ENCODE measurements around the gene LCAT. TPM values are rescaled to one million over a fixed set of nuclear protein-coding genes. Genes with fewer than 3 reads are reported as not detected.
A peak's percentile ranks its signal among the peaks of the same experiment; 100 is the strongest.

Gene LCAT
- total and polyA plus RNA-seq, 9 of the 15 experiments (the other 6 are each of a cell fraction or from before 2014, with no cell fraction given): 0.46 to 21.0 (median 5.0) TPM

DNA sequence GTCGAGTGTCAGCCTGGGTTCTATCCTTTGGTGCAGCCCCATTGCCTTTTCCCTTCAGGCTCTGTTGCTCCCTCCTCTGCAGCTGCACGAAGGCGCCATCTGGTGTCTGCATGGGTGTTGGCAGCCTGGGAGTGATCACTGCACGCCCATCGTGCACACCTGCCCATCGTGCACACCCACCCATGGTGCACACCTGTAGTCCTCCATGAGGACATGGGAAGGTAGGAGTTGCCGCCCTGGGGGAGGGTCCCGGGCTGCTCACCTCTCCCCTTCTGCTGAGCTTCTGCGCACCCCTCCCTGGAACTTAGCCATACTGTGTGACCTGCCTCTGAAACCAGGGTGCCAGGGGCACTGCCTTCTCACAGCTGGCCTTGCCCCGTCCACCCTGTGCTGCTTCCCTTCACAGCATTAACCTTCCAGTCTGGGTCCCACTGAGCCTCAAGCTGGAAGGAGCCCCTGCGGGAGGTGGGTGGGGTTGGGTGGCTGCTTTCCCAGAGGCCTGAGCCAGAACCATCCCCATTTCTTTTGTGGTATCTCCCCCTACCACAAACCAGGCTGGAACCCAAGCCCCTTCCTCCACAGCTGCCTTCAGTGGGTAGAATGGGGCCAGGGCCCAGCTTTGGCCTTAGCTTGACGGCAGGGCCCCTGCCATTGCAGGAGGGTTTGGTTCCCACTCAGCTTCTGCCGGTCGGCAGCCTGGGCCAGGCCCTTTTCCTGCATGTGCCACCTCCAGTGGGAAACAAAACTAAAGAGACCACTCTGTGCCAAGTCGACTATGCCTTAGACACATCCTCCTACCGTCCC lies 15.2 kb downstream of the LCAT start (continued):
- TF ChIP-seq TAL1 (IDR thresholded peaks at IDR 0.05) (no peak), ZFP36 (IDR thresholded peaks at IDR 0.05; ENCODE audit: low read depth, low read length, partially characterized antibody) (peak; percentile 5), MYNN (IDR thresholded peaks at IDR 0.05) (peak; percentile 55; the same call in 1 of the 2 replicates), MYNN (CRISPR knock-in tag; IDR thresholded peaks at IDR 0.05) (no peak), BHLHE40 (IDR thresholded peaks at IDR 0.05; ENCODE audit: low read length) (peak; percentile 22; the same call in 1 of the 2 replicates), ZNF263 (CRISPR knock-in tag; IDR thresholded peaks at IDR 0.05; ENCODE audit: borderline replicate concordance) (no peak), RB1 (IDR thresholded peaks at IDR 0.05; ENCODE audit: low read depth) (peak; percentile 80; the same call in 1 of the 2 replicates), OTX1 (CRISPR knock-in tag; IDR thresholded peaks at IDR 0.05) (no peak), SMC3 (conservative IDR thresholded peaks at IDR 0.05; ENCODE audit: insufficient read depth, low read depth, low read length) (peak; percentile 98), DMBX1 (CRISPR knock-in tag; IDR thresholded peaks at IDR 0.05; ENCODE audit: borderline replicate concordance) (no peak), CXXC5 (CRISPR knock-in tag; IDR thresholded peaks at IDR 0.05) (0 out of 2 replicates have a peak, but pooled peaks have one; percentile 11), CC2D1A (IDR thresholded peaks at IDR 0.05) (peak; percentile 78), ARID2 (IDR thresholded peaks at IDR 0.05) (peak; percentile 88; the same call in 1 of the 2 replicates), RBFOX2 (IDR thresholded peaks at IDR 0.05; ENCODE audit: low read depth, low read length) (0 out of 2 replicates have a peak, but pooled peaks have one; percentile 15), HNRNPLL (IDR thresholded peaks at IDR 0.05; ENCODE audit: low read depth, low read length, poor library complexity, severe bottlenecking) (peak; percentile 14)
- TF ChIP-seq, protein P1, sequence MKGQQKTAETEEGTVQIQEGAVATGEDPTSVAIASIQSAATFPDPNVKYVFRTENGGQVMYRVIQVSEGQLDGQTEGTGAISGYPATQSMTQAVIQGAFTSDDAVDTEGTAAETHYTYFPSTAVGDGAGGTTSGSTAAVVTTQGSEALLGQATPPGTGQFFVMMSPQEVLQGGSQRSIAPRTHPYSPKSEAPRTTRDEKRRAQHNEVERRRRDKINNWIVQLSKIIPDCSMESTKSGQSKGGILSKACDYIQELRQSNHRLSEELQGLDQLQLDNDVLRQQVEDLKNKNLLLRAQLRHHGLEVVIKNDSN (CRISPR knock-in tag; IDR thresholded peaks at IDR 0.05): 0 out of 2 replicates have a peak, but pooled peaks have one; percentile 29
- TF ChIP-seq, protein P2, sequence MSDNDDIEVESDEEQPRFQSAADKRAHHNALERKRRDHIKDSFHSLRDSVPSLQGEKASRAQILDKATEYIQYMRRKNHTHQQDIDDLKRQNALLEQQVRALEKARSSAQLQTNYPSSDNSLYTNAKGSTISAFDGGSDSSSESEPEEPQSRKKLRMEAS (CRISPR knock-in tag; IDR thresholded peaks at IDR 0.05): peak; percentile 21
- TF ChIP-seq, protein P3, sequence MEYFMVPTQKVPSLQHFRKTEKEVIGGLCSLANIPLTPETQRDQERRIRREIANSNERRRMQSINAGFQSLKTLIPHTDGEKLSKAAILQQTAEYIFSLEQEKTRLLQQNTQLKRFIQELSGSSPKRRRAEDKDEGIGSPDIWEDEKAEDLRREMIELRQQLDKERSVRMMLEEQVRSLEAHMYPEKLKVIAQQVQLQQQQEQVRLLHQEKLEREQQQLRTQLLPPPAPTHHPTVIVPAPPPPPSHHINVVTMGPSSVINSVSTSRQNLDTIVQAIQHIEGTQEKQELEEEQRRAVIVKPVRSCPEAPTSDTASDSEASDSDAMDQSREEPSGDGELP (CRISPR knock-in tag; IDR thresholded peaks at IDR 0.05; ENCODE audit: borderline replicate concordance): peak; percentile 60; the same call in 1 of the 2 replicates
- TF ChIP-seq, protein P4, sequence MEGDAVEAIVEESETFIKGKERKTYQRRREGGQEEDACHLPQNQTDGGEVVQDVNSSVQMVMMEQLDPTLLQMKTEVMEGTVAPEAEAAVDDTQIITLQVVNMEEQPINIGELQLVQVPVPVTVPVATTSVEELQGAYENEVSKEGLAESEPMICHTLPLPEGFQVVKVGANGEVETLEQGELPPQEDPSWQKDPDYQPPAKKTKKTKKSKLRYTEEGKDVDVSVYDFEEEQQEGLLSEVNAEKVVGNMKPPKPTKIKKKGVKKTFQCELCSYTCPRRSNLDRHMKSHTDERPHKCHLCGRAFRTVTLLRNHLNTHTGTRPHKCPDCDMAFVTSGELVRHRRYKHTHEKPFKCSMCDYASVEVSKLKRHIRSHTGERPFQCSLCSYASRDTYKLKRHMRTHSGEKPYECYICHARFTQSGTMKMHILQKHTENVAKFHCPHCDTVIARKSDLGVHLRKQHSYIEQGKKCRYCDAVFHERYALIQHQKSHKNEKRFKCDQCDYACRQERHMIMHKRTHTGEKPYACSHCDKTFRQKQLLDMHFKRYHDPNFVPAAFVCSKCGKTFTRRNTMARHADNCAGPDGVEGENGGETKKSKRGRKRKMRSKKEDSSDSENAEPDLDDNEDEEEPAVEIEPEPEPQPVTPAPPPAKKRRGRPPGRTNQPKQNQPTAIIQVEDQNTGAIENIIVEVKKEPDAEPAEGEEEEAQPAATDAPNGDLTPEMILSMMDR (IDR thresholded peaks at IDR 0.05 in 2 of 3, conservative IDR thresholded peaks at IDR 0.05 in 1 of 3; ENCODE audit: insufficient read depth in 2 of 3, low read depth in 1 of 3, low read length in 3 of 3): peak; percentile 95 to 97 (median 96)
- TF ChIP-seq, protein P5, sequence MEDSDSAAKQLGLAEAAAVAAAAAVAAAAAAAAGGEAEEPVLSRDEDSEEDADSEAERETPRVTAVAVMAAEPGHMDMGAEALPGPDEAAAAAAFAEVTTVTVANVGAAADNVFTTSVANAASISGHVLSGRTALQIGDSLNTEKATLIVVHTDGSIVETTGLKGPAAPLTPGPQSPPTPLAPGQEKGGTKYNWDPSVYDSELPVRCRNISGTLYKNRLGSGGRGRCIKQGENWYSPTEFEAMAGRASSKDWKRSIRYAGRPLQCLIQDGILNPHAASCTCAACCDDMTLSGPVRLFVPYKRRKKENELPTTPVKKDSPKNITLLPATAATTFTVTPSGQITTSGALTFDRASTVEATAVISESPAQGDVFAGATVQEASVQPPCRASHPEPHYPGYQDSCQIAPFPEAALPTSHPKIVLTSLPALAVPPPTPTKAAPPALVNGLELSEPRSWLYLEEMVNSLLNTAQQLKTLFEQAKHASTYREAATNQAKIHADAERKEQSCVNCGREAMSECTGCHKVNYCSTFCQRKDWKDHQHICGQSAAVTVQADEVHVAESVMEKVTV (CRISPR knock-in tag; IDR thresholded peaks at IDR 0.05): peak; percentile 76
- TF ChIP-seq, protein P6, sequence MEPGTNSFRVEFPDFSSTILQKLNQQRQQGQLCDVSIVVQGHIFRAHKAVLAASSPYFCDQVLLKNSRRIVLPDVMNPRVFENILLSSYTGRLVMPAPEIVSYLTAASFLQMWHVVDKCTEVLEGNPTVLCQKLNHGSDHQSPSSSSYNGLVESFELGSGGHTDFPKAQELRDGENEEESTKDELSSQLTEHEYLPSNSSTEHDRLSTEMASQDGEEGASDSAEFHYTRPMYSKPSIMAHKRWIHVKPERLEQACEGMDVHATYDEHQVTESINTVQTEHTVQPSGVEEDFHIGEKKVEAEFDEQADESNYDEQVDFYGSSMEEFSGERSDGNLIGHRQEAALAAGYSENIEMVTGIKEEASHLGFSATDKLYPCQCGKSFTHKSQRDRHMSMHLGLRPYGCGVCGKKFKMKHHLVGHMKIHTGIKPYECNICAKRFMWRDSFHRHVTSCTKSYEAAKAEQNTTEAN (CRISPR knock-in tag; IDR thresholded peaks at IDR 0.05): 0 out of 2 replicates have a peak, but pooled peaks have one; percentile 33
